Lung (tissue), 12 donors: ENCODE data around the gene TROAP. TPM values are rescaled to one million over a fixed set of nuclear protein-coding genes. Genes with fewer than 3 reads are reported as not detected.

ENCODE experiments used
- ATAC-seq: fragments of 200-7000 bp; cut with Tn5 transposase; one replicate; pipeline ENCODE4 v1.9.1; 2020; ENCODE audit warnings: moderate number of reproducible peaks; ENCODE audit not compliant: insufficient read depth, low FRiP score
- DNase-seq, 3 donors: peaks; one replicate each; pipeline ENCODE4 v3.0.0-alpha.2; 2013 to 2017
- H3K27ac ChIP-seq, 2 donors: one replicate each; pipeline ENCODE4 v1.5.1; 2013; ENCODE audit warnings: mild to moderate bottlenecking in 2 of 2, moderate library complexity in 2 of 2, control low read depth in 1 of 2, inconsistent platforms in 1 of 2, low read depth in 1 of 2, low read length in 1 of 2
- H3K27me3 ChIP-seq, 3 donors: one replicate each; pipeline ENCODE4 v1.5.1; 2013; ENCODE audit warnings: low read length in 2 of 3; ENCODE audit not compliant: control insufficient read depth in 3 of 3, insufficient read depth in 3 of 3
- H3K36me3 ChIP-seq, 4 donors: one replicate each; pipeline ENCODE4 v1.5.1; 2013; ENCODE audit warnings: low read length in 4 of 4, mild to moderate bottlenecking in 1 of 4, moderate library complexity in 1 of 4; ENCODE audit not compliant: control insufficient read depth in 4 of 4, insufficient read depth in 4 of 4
- H3K4me1 ChIP-seq, 5 donors: one replicate each; pipeline ENCODE4 v1.5.1; 2013; ENCODE audit warnings: low read length in 5 of 5, mild to moderate bottlenecking in 2 of 5, moderate library complexity in 1 of 5; ENCODE audit not compliant: control insufficient read depth in 5 of 5, insufficient read depth in 5 of 5
- H3K4me3 ChIP-seq: one replicate; pipeline ENCODE4 v1.5.1; 2013; ENCODE audit warnings: mild to moderate bottlenecking, control low read depth, moderate library complexity
- H3K9ac ChIP-seq, 2 donors: one replicate each; pipeline ENCODE4 v1.5.1; 2013; ENCODE audit warnings: low read length in 2 of 2, control low read depth in 1 of 2; ENCODE audit not compliant: insufficient read depth in 1 of 2
- H3K9me3 ChIP-seq, 4 donors: one replicate each; pipeline ENCODE4 v1.5.1; 2013; ENCODE audit warnings: low read length in 3 of 4, mild to moderate bottlenecking in 1 of 4, moderate library complexity in 1 of 4; ENCODE audit not compliant: control insufficient read depth in 4 of 4, insufficient read depth in 3 of 4
- CTCF ChIP-seq: IDR thresholded peaks from 2 replicates; pipeline ENCODE4 v1.5.1; 2012; ENCODE audit warnings: mild to moderate bottlenecking; ENCODE audit errors: control extremely low read depth, extremely low read depth
- WGBS, 2 donors: extraction: QIAGEN DNeasy Blood & Tissue Kit; methylation state at CpG; one replicate each; pipeline ENCODE4 v1.1.7; 2013; 5-methylcytosine and 5-hydroxymethylcytosine counted together
- polyA plus RNA-seq, 2 donors: library from polyadenylated mRNA; stranded (reverse); fragments of 200-250 nt; gene quantifications; one replicate each; pipeline ENCODE4 v1.2.1, GENCODE V29; 2013
- total RNA-seq, 2 donors: library from RNA; depleted of rRNA in 1 of 2; stranded (reverse); fragments of >200 nt in 1 of 2; gene quantifications; one replicate each; pipeline ENCODE4 v1.2.1, GENCODE V29; 2014 to 2021
- donor health status: control.
- donor health status: control.
- donor health status: Bipolar disorder and iron deficiency.
- donor health status: healthy.
- donor health status: DM: yes; HTN: yes; CAD: no.

Gene TROAP
- total and polyA plus RNA-seq, 4 donors = 1.2 to 4.6 (median 3.2) TPM

- DNase-seq (no peak), ATAC-seq (no peak)
- Histone ChIP-seq H3K27me3 (peaks cover 0 to 57% (median 47%) of the 10 kb centered on the region in 3 donors), H3K27ac (no peak overlapping the region), H3K4me1 (peaks cover 0 to 20% (median 16%) of the 10 kb centered on the region in 5 donors), H3K9ac (no peak overlapping the region), H3K36me3 (no peaks in the 10 kb centered on the region), H3K9me3 (no peaks in the 10 kb centered on the region), H3K4me3 (no peak overlapping the region)
- 23 to 31% methylated on average over 8 of the region's 8 CpGs for WGBS, 2 donors
- TF ChIP-seq CTCF = no peak
These were observed 25.4 kb upstream of the TROAP start for GRCh38 chr12:49297695-49298060.

GRCh38 chr12:49298160-49298559, 24.9 kb upstream of the TROAP start:
- Histone ChIP-seq H3K9ac (no peak overlapping the region), H3K27me3 (peaks cover 0 to 54% (median 47%) of the 10 kb centered on the region in 3 donors), H3K27ac (no peak overlapping the region), H3K4me1 (peaks cover 0 to 16% (median 14%) of the 10 kb centered on the region in 5 donors), H3K9me3 (no peaks in the 10 kb centered on the region), H3K4me3 (no peak overlapping the region), H3K36me3 (no peaks in the 10 kb centered on the region)
- WGBS, 2 donors = 41 to 50% methylated on average over 6 of the region's 6 CpGs
- ATAC-seq (no peak), DNase-seq (no peak)
- TF ChIP-seq CTCF = no peak

DNA sequence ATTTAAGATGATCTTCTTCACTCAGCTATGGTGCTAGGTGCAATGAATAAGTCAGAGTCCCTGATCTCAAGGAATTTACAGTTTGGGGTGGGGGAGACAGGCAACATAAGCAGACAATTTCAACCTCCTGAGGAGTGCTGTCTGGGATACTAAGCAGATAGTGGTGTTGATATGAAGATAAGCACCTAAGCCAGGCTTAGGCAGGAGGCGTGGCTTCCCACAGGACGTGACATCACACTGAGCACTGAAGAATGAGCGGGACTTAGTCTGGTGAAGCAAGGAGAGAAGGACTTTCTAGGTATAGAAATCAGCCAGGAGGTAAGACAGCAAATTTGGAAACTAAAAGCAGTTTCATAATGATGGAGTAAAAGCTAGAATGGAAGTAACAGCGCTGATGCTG, 21.3 kb upstream of the TROAP start:
- 68 to 74% methylated on average over 4 of the region's 4 CpGs for WGBS, 2 donors
- no peak for TF ChIP-seq CTCF
- Histone ChIP-seq H3K4me1 (peaks cover 0 to 6% (median 5%) of the 10 kb centered on the region in 5 donors), H3K36me3 (no peaks in the 10 kb centered on the region), H3K27me3 (peaks cover 0 to 37% (median 26%) of the 10 kb centered on the region in 3 donors), H3K4me3 (no peak overlapping the region), H3K9me3 (no peaks in the 10 kb centered on the region), H3K27ac (no peak overlapping the region), H3K9ac (no peak overlapping the region)
- DNase-seq (no peak), ATAC-seq (no peak)

DNA sequence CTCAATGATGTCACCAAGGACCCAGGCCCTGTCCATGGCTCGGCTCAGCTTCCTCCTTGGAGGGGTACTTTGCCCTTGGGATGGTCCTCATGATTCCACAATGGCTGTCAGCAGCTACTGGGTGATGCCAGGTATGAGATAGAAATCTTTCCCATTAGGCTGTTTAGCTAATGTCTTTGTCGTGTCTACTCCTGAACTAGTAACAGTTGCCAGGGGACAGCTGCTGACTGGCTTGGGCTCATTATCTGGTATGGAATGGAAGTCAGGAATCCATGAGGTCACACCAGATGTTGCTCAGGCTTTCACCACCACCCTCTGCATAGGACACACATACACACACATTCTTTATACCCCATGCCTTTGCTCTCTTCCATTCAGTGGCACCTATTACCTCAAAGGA, 18.9 kb upstream of the TROAP start:
- Histone ChIP-seq H3K27me3 (peaks cover 0 to 20% (median 4%) of the 10 kb centered on the region in 3 donors), H3K4me3 (no peak overlapping the region), H3K9me3 (no peaks in the 10 kb centered on the region), H3K4me1 (no peaks in the 10 kb centered on the region), H3K9ac (no peak overlapping the region), H3K36me3 (no peaks in the 10 kb centered on the region), H3K27ac (no peak overlapping the region)
- ATAC-seq (no peak), DNase-seq (no peak)
- 76 to 88% methylated on average over 2 of the region's 2 CpGs for WGBS, 2 donors
- no peak for TF ChIP-seq CTCF
